ENCODE data around the gene OPN1MW. TPM values are rescaled to one million over a fixed set of nuclear protein-coding genes. Genes with fewer than 3 reads are reported as not detected.
"Not testable (repeated sequence)": the region's sequence is repeated elsewhere in the genome, so short reads cannot be mapped to it uniquely, and the experiment has no call there.

The OPN1MW gene
- polyA plus RNA-seq, 1 donor from 2014 or later = not detected

DNA sequence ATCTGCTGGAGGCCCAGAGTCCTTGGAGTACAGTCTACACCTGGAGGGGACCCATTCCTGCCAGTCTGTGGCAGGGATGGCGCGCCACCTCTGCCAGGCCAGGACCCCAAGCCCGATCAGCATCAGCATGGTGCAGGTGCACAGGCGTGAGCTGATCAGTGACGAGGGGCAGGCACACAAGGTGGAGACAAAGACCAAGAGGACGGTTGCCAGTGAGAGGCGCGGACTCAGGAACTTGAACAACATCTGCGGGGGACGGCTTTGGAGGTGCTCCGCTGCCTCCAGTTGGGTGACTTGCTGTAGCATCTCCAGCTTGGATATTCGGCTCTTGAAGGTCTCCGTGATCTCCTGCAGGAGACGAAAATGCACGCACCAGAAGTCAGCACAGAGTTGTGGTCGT, 51.2 kb downstream of the OPN1MW start:
- not testable (repeated sequence) for H3K4me2 ChIP-seq (ENCODE audit: low read length); H3K9me2 ChIP-seq (ENCODE audit: insufficient read depth, low read length); H3F3A ChIP-seq (ENCODE audit: insufficient read depth, low read length, poor library complexity, severe bottlenecking); H3K9me3 ChIP-seq (ENCODE audit: low read length); H3K36me3 ChIP-seq (ENCODE audit: insufficient read depth, low read length); H3K9ac ChIP-seq (ENCODE audit: low read length); H3K79me2 ChIP-seq (replicated peaks; ENCODE audit: insufficient read depth, low read length); H3K27me3 ChIP-seq (ENCODE audit: insufficient read depth, low read depth, low read length); H3K4me3 ChIP-seq (ENCODE audit: low read length); H3K27ac ChIP-seq (ENCODE audit: low read length); H4K20me1 ChIP-seq (ENCODE audit: insufficient read depth); H2AFZ ChIP-seq (ENCODE audit: low read depth, low read length)

GRCh38 chrX:154238939-154239559, 56.7 kb downstream of the OPN1MW start:
- H2AFZ ChIP-seq (ENCODE audit: low read depth, low read length); H4K20me1 ChIP-seq (ENCODE audit: insufficient read depth); H3K79me2 ChIP-seq (replicated peaks; ENCODE audit: insufficient read depth, low read length); H3K9ac ChIP-seq (ENCODE audit: low read length); H3K27me3 ChIP-seq (ENCODE audit: insufficient read depth, low read depth, low read length); H3K4me2 ChIP-seq (ENCODE audit: low read length); H3K36me3 ChIP-seq (ENCODE audit: insufficient read depth, low read length); H3K9me2 ChIP-seq (ENCODE audit: insufficient read depth, low read length); H3K4me3 ChIP-seq (ENCODE audit: low read length); H3K27ac ChIP-seq (ENCODE audit: low read length); H3F3A ChIP-seq (ENCODE audit: insufficient read depth, low read length, poor library complexity, severe bottlenecking); H3K9me3 ChIP-seq (ENCODE audit: low read length): not testable (repeated sequence)

DNA sequence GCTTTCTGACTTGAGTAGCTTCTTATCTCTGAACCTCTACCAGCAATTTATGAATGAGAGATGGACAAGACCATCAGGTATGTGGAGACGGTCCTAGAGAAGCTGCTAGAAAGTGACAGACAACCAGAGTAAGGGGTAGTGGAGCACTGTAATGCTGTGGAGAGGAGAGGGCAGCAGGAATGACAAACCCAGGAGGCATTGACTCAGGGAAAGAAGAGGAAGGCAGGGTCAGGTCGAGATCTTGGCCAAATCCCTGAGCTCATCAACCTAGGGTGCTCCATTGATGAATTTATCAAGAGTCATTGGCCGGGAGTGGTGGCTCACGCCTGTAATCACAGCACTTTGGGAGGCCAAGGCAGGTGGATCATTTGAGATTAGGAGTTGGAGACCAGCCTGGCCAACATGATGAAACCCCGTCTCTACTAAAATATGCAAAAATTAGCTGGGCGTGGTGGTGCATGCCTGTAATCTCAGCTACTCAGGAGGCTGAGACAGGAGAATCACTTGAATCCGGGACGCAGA, 57.6 kb downstream of the OPN1MW start:
- not testable (repeated sequence) for H3K27ac ChIP-seq (ENCODE audit: low read length); H3K4me3 ChIP-seq (ENCODE audit: low read length); H3K9me2 ChIP-seq (ENCODE audit: insufficient read depth, low read length); H3K4me2 ChIP-seq (ENCODE audit: low read length); H2AFZ ChIP-seq (ENCODE audit: low read depth, low read length); H4K20me1 ChIP-seq (ENCODE audit: insufficient read depth); H3K27me3 ChIP-seq (ENCODE audit: insufficient read depth, low read depth, low read length); H3K79me2 ChIP-seq (replicated peaks; ENCODE audit: insufficient read depth, low read length); H3F3A ChIP-seq (ENCODE audit: insufficient read depth, low read length, poor library complexity, severe bottlenecking); H3K9ac ChIP-seq (ENCODE audit: low read length); H3K36me3 ChIP-seq (ENCODE audit: insufficient read depth, low read length); H3K9me3 ChIP-seq (ENCODE audit: low read length)

Other genes with a start within 250 kb of the OPN1MW start
- 117 and 159 TPM in 2 replicates for gene NAA10, start 247.6 kb upstream of the OPN1MW start, polyA plus RNA-seq
- gene RENBP, start 238.0 kb upstream of the OPN1MW start, polyA plus RNA-seq = 0.89 and 2.5 TPM in 2 replicates
- 7.3 and 10.3 TPM in 2 replicates for gene HCFC1, start 210.8 kb upstream of the OPN1MW start, polyA plus RNA-seq
- 5.2 and 6.3 TPM in 2 replicates for gene TMEM187, start 209.8 kb upstream of the OPN1MW start, polyA plus RNA-seq
- gene IRAK1, start 162.7 kb upstream of the OPN1MW start, polyA plus RNA-seq = 1.4 and 6.8 TPM in 2 replicates
- 14.5 and 36.1 TPM in 2 replicates for gene MECP2, start 84.9 kb upstream of the OPN1MW start, polyA plus RNA-seq
- not detected in 2 replicates for gene OPN1LW, start 38.4 kb upstream of the OPN1MW start, polyA plus RNA-seq
- gene OPN1MW2, start 37.2 kb downstream of the OPN1MW start, polyA plus RNA-seq = not detected in 2 replicates
- gene OPN1MW3, start 75.0 kb downstream of the OPN1MW start, polyA plus RNA-seq = not detected in 2 replicates
- gene TEX28, start 112.5 kb downstream of the OPN1MW start, polyA plus RNA-seq = not detected in 2 replicates
- gene TKTL1, start 113.2 kb downstream of the OPN1MW start, polyA plus RNA-seq = 0.14 TPM in 1 of 2 replicates, not detected in the other
- 84.9 and 118 TPM in 2 replicates for gene FLNA, start 192.0 kb downstream of the OPN1MW start, polyA plus RNA-seq
- 67.9 and 86.3 TPM in 2 replicates for gene EMD, start 196.7 kb downstream of the OPN1MW start, polyA plus RNA-seq
- gene RPL10, start 215.8 kb downstream of the OPN1MW start, polyA plus RNA-seq = 3,689 and 3,975 TPM in 2 replicates
- 8.3 and 9.2 TPM in 2 replicates for gene DNASE1L1, start 226.7 kb downstream of the OPN1MW start, polyA plus RNA-seq
- gene TAFAZZIN, start 228.9 kb downstream of the OPN1MW start, polyA plus RNA-seq = 51.2 and 60.5 TPM in 2 replicates
- gene ATP6AP1, start 246.1 kb downstream of the OPN1MW start, polyA plus RNA-seq = 126 and 159 TPM in 2 replicates